Lung (tissue), 12 donors: ENCODE measurements around the gene POU3F2. TPM values are rescaled to one million over a fixed set of nuclear protein-coding genes. Genes with fewer than 3 reads are reported as not detected.

ENCODE experiments used
- ATAC-seq: fragments of 200-7000 bp; cut with Tn5 transposase; one replicate; pipeline ENCODE4 v1.9.1; 2020; ENCODE audit warnings: moderate number of reproducible peaks; ENCODE audit not compliant: insufficient read depth, low FRiP score
- DNase-seq, 3 donors: peaks; one replicate each; pipeline ENCODE4 v3.0.0-alpha.2; 2013 to 2017
- H3K27ac ChIP-seq, 2 donors: one replicate each; pipeline ENCODE4 v1.5.1; 2013; ENCODE audit warnings: mild to moderate bottlenecking in 2 of 2, moderate library complexity in 2 of 2, control low read depth in 1 of 2, inconsistent platforms in 1 of 2, low read depth in 1 of 2, low read length in 1 of 2
- H3K27me3 ChIP-seq, 3 donors: one replicate each; pipeline ENCODE4 v1.5.1; 2013; ENCODE audit warnings: low read length in 2 of 3; ENCODE audit not compliant: control insufficient read depth in 3 of 3, insufficient read depth in 3 of 3
- H3K36me3 ChIP-seq, 4 donors: one replicate each; pipeline ENCODE4 v1.5.1; 2013; ENCODE audit warnings: low read length in 4 of 4, mild to moderate bottlenecking in 1 of 4, moderate library complexity in 1 of 4; ENCODE audit not compliant: control insufficient read depth in 4 of 4, insufficient read depth in 4 of 4
- H3K4me1 ChIP-seq, 5 donors: one replicate each; pipeline ENCODE4 v1.5.1; 2013; ENCODE audit warnings: low read length in 5 of 5, mild to moderate bottlenecking in 2 of 5, moderate library complexity in 1 of 5; ENCODE audit not compliant: control insufficient read depth in 5 of 5, insufficient read depth in 5 of 5
- H3K4me3 ChIP-seq: one replicate; pipeline ENCODE4 v1.5.1; 2013; ENCODE audit warnings: mild to moderate bottlenecking, control low read depth, moderate library complexity
- H3K9ac ChIP-seq, 2 donors: one replicate each; pipeline ENCODE4 v1.5.1; 2013; ENCODE audit warnings: low read length in 2 of 2, control low read depth in 1 of 2; ENCODE audit not compliant: insufficient read depth in 1 of 2
- H3K9me3 ChIP-seq, 4 donors: one replicate each; pipeline ENCODE4 v1.5.1; 2013; ENCODE audit warnings: low read length in 3 of 4, mild to moderate bottlenecking in 1 of 4, moderate library complexity in 1 of 4; ENCODE audit not compliant: control insufficient read depth in 4 of 4, insufficient read depth in 3 of 4
- WGBS, 2 donors: extraction: QIAGEN DNeasy Blood & Tissue Kit; methylation state at CpG; one replicate each; pipeline ENCODE4 v1.1.7; 2013; 5-methylcytosine and 5-hydroxymethylcytosine counted together
- polyA plus RNA-seq, 2 donors: library from polyadenylated mRNA; stranded (reverse); fragments of 200-250 nt; gene quantifications; one replicate each; pipeline ENCODE4 v1.2.1, GENCODE V29; 2013
- total RNA-seq, 2 donors: library from RNA; depleted of rRNA in 1 of 2; stranded (reverse); fragments of >200 nt in 1 of 2; gene quantifications; one replicate each; pipeline ENCODE4 v1.2.1, GENCODE V29; 2014 to 2021
- TF ChIP-seq, protein P1 (sequence below): IDR thresholded peaks from 2 replicates; pipeline ENCODE4 v1.5.1; 2012; ENCODE audit warnings: mild to moderate bottlenecking; ENCODE audit errors: control extremely low read depth, extremely low read depth
- donor health status: control.
- donor health status: control.
- donor health status: Bipolar disorder and iron deficiency.
- donor health status: healthy.
- donor health status: DM: yes; HTN: yes; CAD: no.

Gene POU3F2
- total and polyA plus RNA-seq, 4 donors = 0.11 TPM; not detected in 3

- H3K27ac ChIP-seq = no peak overlapping the region
- no peak overlapping the region for H3K4me3 ChIP-seq
- DNase-seq (no peak), ATAC-seq (no peak)
- peaks cover 0 to 3% (median 1%) of the 10 kb centered on the region in 4 donors for H3K9me3 ChIP-seq
- H3K27me3 ChIP-seq = peaks cover 10 to 64% (median 53%) of the 10 kb centered on the region in 3 donors
- H3K9ac ChIP-seq = no peak overlapping the region
- H3K4me1 ChIP-seq = peaks cover 0 to 6% (median 4%) of the 10 kb centered on the region in 5 donors
- TF ChIP-seq, protein P1, sequence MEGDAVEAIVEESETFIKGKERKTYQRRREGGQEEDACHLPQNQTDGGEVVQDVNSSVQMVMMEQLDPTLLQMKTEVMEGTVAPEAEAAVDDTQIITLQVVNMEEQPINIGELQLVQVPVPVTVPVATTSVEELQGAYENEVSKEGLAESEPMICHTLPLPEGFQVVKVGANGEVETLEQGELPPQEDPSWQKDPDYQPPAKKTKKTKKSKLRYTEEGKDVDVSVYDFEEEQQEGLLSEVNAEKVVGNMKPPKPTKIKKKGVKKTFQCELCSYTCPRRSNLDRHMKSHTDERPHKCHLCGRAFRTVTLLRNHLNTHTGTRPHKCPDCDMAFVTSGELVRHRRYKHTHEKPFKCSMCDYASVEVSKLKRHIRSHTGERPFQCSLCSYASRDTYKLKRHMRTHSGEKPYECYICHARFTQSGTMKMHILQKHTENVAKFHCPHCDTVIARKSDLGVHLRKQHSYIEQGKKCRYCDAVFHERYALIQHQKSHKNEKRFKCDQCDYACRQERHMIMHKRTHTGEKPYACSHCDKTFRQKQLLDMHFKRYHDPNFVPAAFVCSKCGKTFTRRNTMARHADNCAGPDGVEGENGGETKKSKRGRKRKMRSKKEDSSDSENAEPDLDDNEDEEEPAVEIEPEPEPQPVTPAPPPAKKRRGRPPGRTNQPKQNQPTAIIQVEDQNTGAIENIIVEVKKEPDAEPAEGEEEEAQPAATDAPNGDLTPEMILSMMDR = no peak
- 90 to 94% methylated on average over 2 of the region's 2 CpGs for WGBS, 2 donors
- H3K36me3 ChIP-seq = no peaks in the 10 kb centered on the region
Observed at GRCh38 chr6:98821756-98822405, 12.5 kb upstream of the POU3F2 start.

DNA sequence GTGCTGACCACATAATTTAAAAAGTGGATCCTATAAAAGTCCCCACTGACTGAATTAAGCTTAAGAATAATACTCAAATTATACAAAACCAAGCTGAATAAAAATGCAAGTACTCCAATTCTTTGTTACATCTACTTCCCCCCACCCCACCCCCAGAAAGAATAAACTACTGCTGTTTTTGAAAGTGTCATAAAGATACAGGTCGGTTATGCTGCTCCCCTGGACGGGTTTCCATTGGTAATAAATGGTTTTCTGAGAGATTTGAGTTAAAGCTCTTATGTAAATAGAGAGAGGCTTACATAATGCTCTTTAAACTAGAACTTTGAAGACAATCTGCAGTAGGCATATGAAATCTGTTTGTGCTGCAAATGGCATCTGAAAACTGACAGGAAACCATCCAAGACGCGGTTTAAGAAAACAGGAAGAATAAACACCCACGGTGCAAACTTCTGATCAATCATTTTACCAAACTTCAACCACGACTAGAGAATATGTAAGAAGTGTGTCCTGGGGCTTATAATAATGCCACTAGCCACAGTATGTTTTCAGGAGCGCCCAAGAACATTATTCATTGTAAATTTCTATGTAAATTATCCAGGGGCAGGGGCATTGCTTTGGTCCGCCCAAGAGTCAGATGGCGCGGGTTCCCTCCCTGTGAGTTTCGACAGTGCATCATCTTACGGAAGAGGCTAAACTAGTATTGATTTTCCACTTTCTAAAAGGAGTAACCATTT lies 10.8 kb upstream of the POU3F2 start:
- WGBS, 2 donors = 5 to 6% methylated on average over 12 of the region's 12 CpGs
- ATAC-seq = no peak

DNA sequence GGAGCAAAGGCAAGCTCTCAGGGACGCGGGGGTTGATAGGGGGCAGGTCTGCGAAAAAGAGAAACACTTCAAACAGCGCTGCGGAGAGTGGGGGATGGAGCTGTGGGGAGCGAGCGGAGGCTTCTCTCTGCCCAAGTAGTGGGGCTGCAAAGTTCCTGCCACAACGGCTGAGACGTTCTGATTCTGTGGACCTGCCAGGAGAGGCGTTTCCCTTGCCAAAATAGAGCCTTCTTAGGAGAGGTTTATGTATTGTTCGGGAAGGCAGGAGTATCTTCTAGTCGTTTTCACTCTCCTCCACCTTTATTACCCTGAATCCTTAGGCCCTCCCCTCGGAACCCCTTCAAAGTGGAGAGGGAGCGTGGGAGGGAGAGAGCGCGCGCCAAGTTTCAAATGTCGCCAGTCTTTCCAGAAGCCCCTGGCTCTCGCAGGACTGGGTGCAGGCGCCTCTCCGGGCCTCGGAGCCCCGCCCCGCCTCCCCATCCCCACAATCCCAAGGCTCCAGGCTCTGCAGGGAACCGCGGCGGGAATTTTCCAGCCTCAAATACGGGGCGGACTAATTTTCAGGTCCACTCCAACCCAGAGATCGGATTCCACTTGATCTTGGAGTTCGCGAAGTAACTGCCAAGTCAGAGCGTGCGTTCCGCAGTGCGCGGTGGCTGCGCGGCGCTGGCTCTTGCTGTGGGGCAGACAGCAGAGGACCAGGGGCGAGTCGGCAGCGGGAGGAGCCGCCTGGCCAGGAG lies 10.0 kb upstream of the POU3F2 start:
- DNase-seq (peak in 1 of 3 donors; percentile 13), ATAC-seq (peak; percentile 14)
- H3K27me3 ChIP-seq = peaks cover 13 to 87% (median 77%) of the 10 kb centered on the region in 3 donors
- H3K9ac ChIP-seq = no peak overlapping the region
- WGBS, 2 donors = 3% methylated on average over 43 to 44 of the region's 44 CpGs
- TF ChIP-seq, protein P1 = no peak
- peaks cover 0 to 3% (median 0%) of the 10 kb centered on the region in 4 donors for H3K9me3 ChIP-seq
- no peak overlapping the region for H3K27ac ChIP-seq
- H3K4me3 ChIP-seq = no peak overlapping the region
- peaks cover 0 to 6% (median 4%) of the 10 kb centered on the region in 5 donors for H3K4me1 ChIP-seq
- no peaks in the 10 kb centered on the region for H3K36me3 ChIP-seq

More for the DNA sequence above, 10.8 kb upstream of the POU3F2 start:
- Histone ChIP-seq H3K36me3 (no peaks in the 10 kb centered on the region), H3K27ac (no peak overlapping the region), H3K9ac (no peak overlapping the region), H3K4me3 (no peak overlapping the region), H3K27me3 (peaks cover 10 to 81% (median 70%) of the 10 kb centered on the region in 3 donors), H3K9me3 (peaks cover 0 to 3% (median 0%) of the 10 kb centered on the region in 4 donors), H3K4me1 (peaks cover 0 to 6% (median 4%) of the 10 kb centered on the region in 5 donors)
- DNase-seq = peak in 1 of 3 donors; percentile 5
- TF ChIP-seq, protein P1 = no peak
